K562 (cell line): ENCODE data around the gene MVP. TPM values are rescaled to one million over a fixed set of nuclear protein-coding genes. Genes with fewer than 3 reads are reported as not detected.

Experiments used
- ATF3 ChIP-seq, 2 experiments: fragments of 450-650 bp in 1 of 2; sonication (generic) in 1 of 2; formaldehyde crosslinking in 1 of 2; IDR thresholded peaks in 1 of 2; conservative IDR thresholded peaks in 1 of 2; 2 replicates each; pipeline versions ENCODE4 v1.6.1 to v1.8.1; 2016 to 2023; ENCODE audit warnings: mild to moderate bottlenecking in 2 of 2, moderate library complexity in 2 of 2, inconsistent platforms in 1 of 2, missing genetic modification reagents in 1 of 2
- E2F6 ChIP-seq, 2 experiments: IDR thresholded peaks; 2 replicates each; pipeline ENCODE4 v1.6.1; 2011; ENCODE audit warnings: borderline replicate concordance in 1 of 2, control low read depth in 1 of 2, low read depth in 1 of 2, low read length in 1 of 2, mild to moderate bottlenecking in 1 of 2, mixed read lengths in 1 of 2, moderate library complexity in 1 of 2; ENCODE audit not compliant: insufficient read depth in 1 of 2, insufficient read length in 1 of 2, poor library complexity in 1 of 2, severe bottlenecking in 1 of 2; ENCODE audit errors: extremely low read depth in 1 of 2
- FOS ChIP-seq: IDR thresholded peaks from 3 replicates; pipeline ENCODE4 v1.6.1; 2011; ENCODE audit not compliant: insufficient read length; ENCODE audit errors: extremely low read depth
- GMEB1 ChIP-seq: fragments of 250-450 bp; sonication (Bioruptor Pico); IDR thresholded peaks from 2 replicates; pipeline ENCODE4 v1.4.0; 2020; ENCODE audit warnings: mild to moderate bottlenecking
- GTF2A2 ChIP-seq: IDR thresholded peaks from 2 replicates; pipeline ENCODE4 v1.6.1; 2016; ENCODE audit warnings: mild to moderate bottlenecking, missing genetic modification characterization, missing compliant biosample characterization
- KDM4B ChIP-seq, 2 experiments: fragments of 450-650 bp in 1 of 2; sonication (generic) in 1 of 2; IDR thresholded peaks; 2 replicates each; pipeline ENCODE4 v1.6.1; 2016 to 2017; ENCODE audit warnings: borderline replicate concordance in 2 of 2, antibody characterized with exemption in 1 of 2, low read depth in 1 of 2, mild to moderate bottlenecking in 1 of 2
- NCOA1 ChIP-seq: fragments of 450-650 bp; IDR thresholded peaks from 2 replicates; pipeline ENCODE4 v1.6.1; 2016; ENCODE audit warnings: low read depth
- PHB ChIP-seq: fragments of 250-450 bp; sonication (Bioruptor Pico); IDR thresholded peaks from 2 replicates; pipeline ENCODE4 v1.5.0; 2021
- RBFOX2 ChIP-seq: fragments of 200-400 bp; formaldehyde crosslinking; IDR thresholded peaks from 2 replicates; pipeline ENCODE4 v1.6.1; 2017; ENCODE audit warnings: low read depth, mild to moderate bottlenecking, low read length, moderate library complexity
- RNF2 ChIP-seq: sonication (generic); IDR thresholded peaks from 2 replicates; pipeline ENCODE4 v1.6.1; 2016
- WHSC1 ChIP-seq: IDR thresholded peaks from one replicate; pipeline ENCODE4 v1.6.1; 2012; ENCODE audit warnings: low read length, control low read depth, inconsistent platforms
- ZBTB40 ChIP-seq, 2 experiments: fragments of 450-650 bp in 1 of 2; sonication (generic) in 1 of 2; formaldehyde crosslinking in 1 of 2; IDR thresholded peaks; 2 replicates each; pipeline versions ENCODE4 v1.7.1 to v1.9.0; 2016 to 2022; ENCODE audit warnings: inconsistent platforms in 1 of 2, mild to moderate bottlenecking in 1 of 2, missing genetic modification reagents in 1 of 2
- ZNF431 ChIP-seq: sonication (generic); formaldehyde crosslinking; IDR thresholded peaks from 2 replicates; pipeline ENCODE4 v1.8.0; 2022; ENCODE audit warnings: mild to moderate bottlenecking, missing genetic modification reagents
- ZNF695 ChIP-seq: fragments of 450-650 bp; formaldehyde crosslinking; IDR thresholded peaks from 2 replicates; pipeline ENCODE4 v1.4.0; 2020; ENCODE audit warnings: mild to moderate bottlenecking, moderate library complexity
- polyA plus RNA-seq, 8 experiments: library from polyadenylated mRNA; depleted of rRNA in 4 of 8; stranded (reverse) in 5 of 8; unstranded in 3 of 8; fragments of >200 nt; fragmentation: Nextera tagmentation in 2 of 8; fragmentation: Illumina TruSeq in 1 of 8; extraction: Ambion mirVana in 2 of 8; extraction: Trizol in 1 of 8; gene quantifications; 2 replicates each; pipeline versions ENCODE4 v1.2.1 to v1.2.3, GENCODE V29; 2011 to 2014; ENCODE audit warnings: inconsistent platforms in 1 of 8, missing spikeins in 1 of 8
- total RNA-seq, 7 experiments: library from RNA; depleted of rRNA in 6 of 7; stranded (reverse); fragments of >200 nt in 6 of 7; fragmentation: Illumina TruSeq in 2 of 7; extraction: Trizol in 2 of 7; gene quantifications; 2 replicates each; pipeline versions ENCODE4 v1.2.1 to v1.2.3, GENCODE V29; 2011 to 2021; ENCODE audit warnings: low replicate concordance in 1 of 7

MVP gene
- total and polyA plus RNA-seq, 9 of the 15 experiments (the other 6 are each of a cell fraction or from before 2014, with no cell fraction given), result 0.39 to 1.9 (median 0.76) TPM; not detected in 2

GRCh38 chr16:29876594-29877249 is 56.5 kb downstream of the MVP start (continued):
- no peak for TF ChIP-seq RBFOX2
- TF ChIP-seq GMEB1 (CRISPR knock-in tag), result no peak
- no peak for TF ChIP-seq ATF3 (IDR thresholded peaks at IDR 0.05)
- no peak for TF ChIP-seq ATF3 (CRISPR knock-in tag; conservative IDR thresholded peaks at IDR 0.05)
- TF ChIP-seq ZNF695 (CRISPR knock-in tag), result no peak
- TF ChIP-seq ZNF431 (CRISPR knock-in tag), result 0 out of 2 replicates have a peak, but pooled peaks have one; percentile 37
- no peak for TF ChIP-seq WHSC1
- TF ChIP-seq PHB (CRISPR knock-in tag), result no peak
- peak; percentile 48 to 66 for TF ChIP-seq E2F6 (IDR thresholded peaks at IDR 0.05; ENCODE audit: borderline replicate concordance in 1 of 2, extremely low read depth in 1 of 2, insufficient read depth in 1 of 2, insufficient read length in 1 of 2, low read depth in 1 of 2, low read length in 1 of 2, poor library complexity in 1 of 2, severe bottlenecking in 1 of 2)
- TF ChIP-seq FOS, result no peak
- TF ChIP-seq KDM4B (IDR thresholded peaks at IDR 0.05; ENCODE audit: borderline replicate concordance in 2 of 2, low read depth in 1 of 2), result no peak
- TF ChIP-seq RNF2, result no peak
- no peak for TF ChIP-seq GTF2A2 (tag)
- TF ChIP-seq ZBTB40 (IDR thresholded peaks at IDR 0.05), result no peak
- peak; percentile 6; the same call in 1 of the 2 replicates for TF ChIP-seq ZBTB40 (CRISPR knock-in tag; IDR thresholded peaks at IDR 0.05)
- no peak for TF ChIP-seq NCOA1
